ENCODE results near the gene HGD.

- TF ChIP-seq CTCF (conservative IDR thresholded peaks at IDR 0.05; ENCODE audit: low read length) (no peak), EZH2phosphoT487 (IDR thresholded peaks at IDR 0.05; ENCODE audit: borderline replicate concordance, low read depth, low read length) (no peak)
These were observed 26.4 kb upstream of the HGD start for GRCh38 chr3:120708408-120708807.
